ENCODE data around the gene OR5D13. TPM values are rescaled to one million over a fixed set of nuclear protein-coding genes. Genes with fewer than 3 reads are reported as not detected.

Gene OR5D13
- not detected for total RNA-seq

- DNase-seq: no peak
- H3K4me3 Mint-ChIP-seq: no peak within 1 kb of the TSS
- no peaks in the 10 kb centered on the region for H3K27me3 Mint-ChIP-seq
- no peak within 1 kb of the TSS for H3K27ac Mint-ChIP-seq
- peaks cover 4% of the 10 kb centered on the region for H3K9me3 Mint-ChIP-seq
- H3K4me1 Mint-ChIP-seq: no peaks in the 10 kb centered on the region
- no peaks in the 10 kb centered on the region for H3K36me3 Mint-ChIP-seq
Measured at GRCh38 chr11:55773138-55773537, at the start of gene OR5D13. TSS of gene OR5D13 (plus strand) at chr11:55773438. CDS start at chr11:55773438, 0 bp downstream.

GRCh38 chr11:55726715-55727324 is 46.4 kb upstream of the OR5D13 start:
- peaks cover 8% of the 10 kb centered on the region for H3K9me3 Mint-ChIP-seq
- H3K27me3 Mint-ChIP-seq: no peaks in the 10 kb centered on the region
- no peak overlapping the region for H3K4me3 Mint-ChIP-seq
- no peak for DNase-seq
- no peaks in the 10 kb centered on the region for H3K36me3 Mint-ChIP-seq
- no peaks in the 10 kb centered on the region for H3K4me1 Mint-ChIP-seq
- no peak overlapping the region for H3K27ac Mint-ChIP-seq

- Mint-ChIP-seq H3K27ac (no peak overlapping the region), H3K36me3 (no peaks in the 10 kb centered on the region), H3K4me1 (no peaks in the 10 kb centered on the region), H3K4me3 (no peak overlapping the region), H3K27me3 (no peaks in the 10 kb centered on the region), H3K9me3 (peaks cover 7% of the 10 kb centered on the region)
- DNase-seq: no peak
Measured at GRCh38 chr11:55732936-55733335, 40.3 kb upstream of the OR5D13 start.

GRCh38 chr11:55791606-55792005 is 18.4 kb downstream of the OR5D13 start:
- DNase-seq: no peak
- H3K36me3 Mint-ChIP-seq: no peaks in the 10 kb centered on the region
- no peaks in the 10 kb centered on the region for H3K4me1 Mint-ChIP-seq
- no peak overlapping the region for H3K27ac Mint-ChIP-seq
- H3K4me3 Mint-ChIP-seq: no peak overlapping the region
- H3K9me3 Mint-ChIP-seq: peaks cover 4% of the 10 kb centered on the region
- no peaks in the 10 kb centered on the region for H3K27me3 Mint-ChIP-seq

GRCh38 chr11:55793321-55793720 is 20.1 kb downstream of the OR5D13 start:
- Mint-ChIP-seq H3K4me3 (no peak overlapping the region), H3K9me3 (no peaks in the 10 kb centered on the region), H3K36me3 (no peaks in the 10 kb centered on the region), H3K27ac (no peak overlapping the region), H3K27me3 (no peaks in the 10 kb centered on the region), H3K4me1 (no peaks in the 10 kb centered on the region)
- no peak for DNase-seq

GRCh38 chr11:55795256-55795655 is 22.0 kb downstream of the OR5D13 start, which contains the start of gene OR5D14:
TSS of gene OR5D14 (plus strand) at chr11:55795556. CDS start at chr11:55795556, 0 bp downstream.
- Mint-ChIP-seq H3K36me3 (no peaks in the 10 kb centered on the region), H3K27ac (no peak within 1 kb of the TSS), H3K9me3 (peaks cover 3% of the 10 kb centered on the region), H3K27me3 (no peaks in the 10 kb centered on the region), H3K4me3 (no peak within 1 kb of the TSS), H3K4me1 (no peaks in the 10 kb centered on the region)
- DNase-seq: no peak

GRCh38 chr11:55806248-55806647 is 33.0 kb downstream of the OR5D13 start:
- Mint-ChIP-seq H3K4me1 (no peaks in the 10 kb centered on the region), H3K36me3 (no peaks in the 10 kb centered on the region), H3K27ac (no peak overlapping the region), H3K27me3 (no peaks in the 10 kb centered on the region), H3K4me3 (no peak overlapping the region), H3K9me3 (peaks cover 28% of the 10 kb centered on the region)
- no peak for DNase-seq

GRCh38 chr11:55811067-55811466 is 37.8 kb downstream of the OR5D13 start, which contains the start of gene OR5L1:
TSS of gene OR5L1 (plus strand) at chr11:55811367. CDS start at chr11:55811467, 100 bp downstream.
- Mint-ChIP-seq H3K27me3 (no peaks in the 10 kb centered on the region), H3K4me1 (no peaks in the 10 kb centered on the region), H3K4me3 (no peak within 1 kb of the TSS), H3K36me3 (no peaks in the 10 kb centered on the region), H3K9me3 (peaks cover 14% of the 10 kb centered on the region), H3K27ac (no peak within 1 kb of the TSS)
- no peak for DNase-seq

GRCh38 chr11:55819330-55819729 is 46.1 kb downstream of the OR5D13 start, which contains the start of gene OR5D18:
TSS of gene OR5D18 (plus strand) at chr11:55819630. CDS start at chr11:55819630, 0 bp downstream.
- Mint-ChIP-seq H3K9me3 (peaks cover 19% of the 10 kb centered on the region), H3K4me3 (no peak within 1 kb of the TSS), H3K4me1 (no peaks in the 10 kb centered on the region), H3K36me3 (no peaks in the 10 kb centered on the region), H3K27me3 (no peaks in the 10 kb centered on the region), H3K27ac (no peak within 1 kb of the TSS)
- no peak for DNase-seq

Other genes with a start within 250 kb of the OR5D13 start
- not detected for gene OR4C15, start 219.0 kb upstream of the OR5D13 start, total RNA-seq
- gene OR4C16, start 201.3 kb upstream of the OR5D13 start, total RNA-seq: not detected
- not detected for gene OR4C11, start 165.8 kb upstream of the OR5D13 start, total RNA-seq
- not detected for gene OR4P4, start 138.3 kb upstream of the OR5D13 start, total RNA-seq
- gene OR4S2, start 125.1 kb upstream of the OR5D13 start, total RNA-seq: not detected
- not detected for gene OR4C6, start 111.2 kb upstream of the OR5D13 start, total RNA-seq
- not detected for gene OR5D14, start 22.1 kb downstream of the OR5D13 start, total RNA-seq
- gene OR5L1, start 37.9 kb downstream of the OR5D13 start, total RNA-seq: not detected
- not detected for gene OR5D18, start 46.2 kb downstream of the OR5D13 start, total RNA-seq
- gene OR5L2, start 53.8 kb downstream of the OR5D13 start, total RNA-seq: not detected
- gene OR5D16, start 65.3 kb downstream of the OR5D13 start, total RNA-seq: not detected
- gene TRIM51, start 109.9 kb downstream of the OR5D13 start, total RNA-seq: not detected
- gene OR5W2, start 141.1 kb downstream of the OR5D13 start, total RNA-seq: not detected
- gene OR5I1, start 163.0 kb downstream of the OR5D13 start, total RNA-seq: not detected
- not detected for gene OR10AG1, start 196.5 kb downstream of the OR5D13 start, total RNA-seq
- gene OR5F1, start 221.2 kb downstream of the OR5D13 start, total RNA-seq: not detected

Measured in activated naive CD8-positive, alpha-beta T cell treated with anti-CD3 and anti-CD28 coated beads for 36 hours (primary cell).